NCI-H1436 treated with DMSO at 0.1 percent for 48 hours (cell line): ENCODE data around the gene APOL4.
A peak's percentile ranks its signal among the peaks of the same experiment; 100 is the strongest.
"Not testable (repeated sequence)": the region's sequence is repeated elsewhere in the genome, so short reads cannot be mapped to it uniquely, and the experiment has no call there.

ENCODE experiments used
- DNase-seq: peaks from one replicate; lab custom pipeline; 2025; lab: John Stamatoyannopoulos, UW

Gene APOL4

DNA sequence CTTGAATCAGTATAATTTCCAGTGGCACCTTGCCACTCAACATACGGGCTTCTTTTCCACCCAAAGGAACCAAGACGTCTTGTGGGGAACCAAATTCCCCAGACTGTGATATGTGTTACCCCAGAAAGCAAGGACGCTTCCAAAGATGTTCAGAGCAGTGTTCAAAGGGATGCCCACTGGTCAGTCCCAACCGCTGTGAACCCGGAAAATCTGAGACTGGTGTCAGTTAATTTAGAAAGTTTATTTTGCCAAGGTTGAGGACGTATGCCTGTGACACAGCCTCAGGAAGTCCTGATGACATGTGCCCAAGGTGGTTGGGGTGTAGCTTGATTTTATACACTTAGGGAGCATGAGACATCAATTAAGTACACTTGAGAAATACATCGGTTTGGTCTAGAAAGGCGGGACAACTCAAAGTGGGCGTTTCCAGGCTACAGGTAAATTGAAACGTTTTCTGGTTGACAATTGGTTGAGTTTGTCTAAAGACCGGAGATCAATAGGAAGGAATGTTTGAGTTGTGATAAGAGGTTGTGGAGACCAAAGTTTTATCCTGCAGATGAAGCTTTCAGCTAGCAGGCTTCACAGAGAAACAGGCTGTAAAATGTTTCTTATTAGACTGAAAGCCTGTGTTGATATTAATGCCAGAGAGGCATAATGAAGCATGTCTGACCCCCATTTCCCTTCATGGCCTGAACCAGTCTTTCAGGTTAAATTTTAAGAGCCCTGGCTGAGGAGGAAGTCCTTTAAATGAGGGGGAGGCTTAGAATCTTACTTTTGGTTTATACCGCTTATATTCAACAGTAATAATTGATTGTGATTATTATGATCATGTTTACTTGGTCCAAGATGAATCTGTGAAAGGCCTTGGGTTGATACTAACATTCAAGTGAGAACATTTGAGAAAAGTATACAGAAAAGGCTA, 47.8 kb downstream of the APOL4 start:
- no peak for DNase-seq

DNA sequence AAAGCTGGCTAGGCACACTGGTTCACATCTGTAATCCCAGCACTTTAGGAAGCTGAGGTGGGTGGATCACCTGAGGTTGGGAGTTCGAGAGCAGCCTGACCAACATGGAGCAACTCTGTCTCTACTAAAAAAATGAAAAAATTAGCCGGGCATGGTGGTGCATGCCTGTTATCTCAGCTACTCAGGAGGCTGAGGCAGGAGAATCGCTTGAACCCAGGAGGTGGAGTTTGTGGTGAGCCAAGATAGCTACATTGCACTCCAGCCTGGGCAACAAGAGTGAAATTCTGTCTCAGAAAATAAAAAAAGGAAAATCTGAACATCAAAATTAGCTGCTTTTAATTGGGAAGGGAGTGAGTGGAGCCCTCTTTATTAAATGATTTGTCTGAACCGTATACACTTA, 48.8 kb downstream of the APOL4 start:
- DNase-seq, result not testable (repeated sequence)

GRCh38 chr22:36152088-36152487, 49.5 kb downstream of the APOL4 start:
- DNase-seq, result no peak

- no peak for DNase-seq
Observed at GRCh38 chr22:36151006-36151595, 50.5 kb downstream of the APOL4 start.

- no peak for DNase-seq
Observed at GRCh38 chr22:36149441-36149840, 52.2 kb downstream of the APOL4 start.

DNA sequence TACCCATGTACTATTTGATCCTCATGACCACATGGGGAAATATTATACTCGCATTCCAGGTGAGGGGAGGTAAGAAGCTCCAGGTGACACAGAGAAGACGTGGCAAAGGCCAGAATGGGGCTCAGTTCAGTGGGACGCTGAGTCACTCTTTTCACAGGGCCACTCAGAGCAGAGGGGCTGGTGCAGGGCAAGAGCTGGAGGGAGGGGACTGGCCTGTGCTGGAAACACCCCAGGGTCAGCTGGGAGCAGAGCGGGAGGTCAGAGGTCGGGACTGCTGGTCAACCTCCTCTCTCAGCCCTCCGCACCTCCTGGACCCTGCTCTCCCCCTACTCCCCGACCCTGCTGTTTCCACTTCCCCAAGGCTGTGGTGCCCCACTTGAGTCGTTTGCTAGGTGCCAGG, 53.2 kb downstream of the APOL4 start:
- no peak for DNase-seq

DNA sequence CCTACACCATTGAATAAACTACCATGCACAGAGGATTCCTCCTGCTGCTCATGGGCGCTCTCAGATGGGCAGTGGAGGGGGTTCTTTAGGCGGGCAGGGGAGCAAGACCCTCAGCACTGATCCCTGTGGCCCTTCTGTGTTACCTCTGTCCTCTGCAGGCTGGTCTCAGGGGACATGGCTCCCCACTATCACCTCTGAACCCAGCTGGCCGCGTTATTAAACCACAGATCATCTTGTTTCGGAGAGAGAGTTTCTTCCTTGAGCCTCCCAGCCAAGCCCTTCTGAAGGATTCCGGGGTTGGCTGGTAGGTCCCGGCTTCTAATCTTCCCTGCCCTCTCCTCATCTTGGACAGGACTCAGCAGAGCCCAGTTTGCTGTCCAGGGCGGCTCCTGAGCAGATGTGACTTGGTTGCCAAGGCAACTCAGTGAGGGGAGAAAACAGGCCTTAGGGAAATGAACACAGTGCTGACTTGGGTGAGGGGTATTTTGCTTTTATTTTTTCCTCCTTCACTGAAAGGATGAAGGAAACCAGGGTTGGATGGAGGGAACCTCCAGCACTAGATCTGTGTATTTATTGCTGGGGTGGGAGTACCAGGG, 54.3 kb downstream of the APOL4 start:
- no peak for DNase-seq

DNA sequence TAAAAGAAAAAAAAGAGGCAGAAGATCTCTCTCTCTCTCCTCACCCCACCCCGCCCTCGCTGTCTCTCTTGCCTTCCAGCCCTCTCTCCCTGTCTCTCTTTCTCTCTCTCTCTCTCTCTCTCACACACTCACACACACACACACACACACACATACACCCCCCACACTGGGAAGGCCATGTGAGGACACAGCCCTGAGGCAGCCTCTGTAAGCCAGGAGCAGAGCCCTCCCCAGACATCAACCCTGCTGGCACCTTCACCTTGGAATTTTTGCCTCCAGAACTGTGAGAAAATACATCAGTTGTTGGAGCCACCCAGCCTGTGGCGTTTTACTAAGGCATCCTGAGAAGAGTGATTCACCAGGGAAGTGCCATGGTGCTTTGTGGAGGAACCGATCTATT, 55.7 kb downstream of the APOL4 start:
- no peak for DNase-seq

GRCh38 chr22:36144886-36145541, 56.6 kb downstream of the APOL4 start:
- peak; percentile 18 for DNase-seq

DNA sequence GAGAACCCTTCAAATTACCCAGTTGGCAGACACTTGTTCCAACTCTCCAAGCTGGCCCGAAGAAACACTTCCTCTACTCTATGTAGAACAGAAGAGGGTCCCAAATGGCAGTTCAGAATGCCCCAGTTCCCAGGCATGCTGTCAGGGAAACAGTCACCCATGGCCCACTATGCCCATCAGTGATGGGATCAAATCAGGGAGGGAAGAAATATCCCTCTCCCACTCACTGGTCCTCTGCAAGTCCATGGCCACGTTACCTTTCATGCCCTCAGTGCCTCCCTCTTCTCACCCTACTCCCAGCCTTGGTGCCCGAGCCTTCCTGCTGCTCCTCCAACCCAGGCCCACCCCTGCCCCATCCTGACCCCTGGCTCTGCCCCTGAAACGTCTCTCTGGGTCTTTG, 57.7 kb downstream of the APOL4 start:
- no peak for DNase-seq

DNA sequence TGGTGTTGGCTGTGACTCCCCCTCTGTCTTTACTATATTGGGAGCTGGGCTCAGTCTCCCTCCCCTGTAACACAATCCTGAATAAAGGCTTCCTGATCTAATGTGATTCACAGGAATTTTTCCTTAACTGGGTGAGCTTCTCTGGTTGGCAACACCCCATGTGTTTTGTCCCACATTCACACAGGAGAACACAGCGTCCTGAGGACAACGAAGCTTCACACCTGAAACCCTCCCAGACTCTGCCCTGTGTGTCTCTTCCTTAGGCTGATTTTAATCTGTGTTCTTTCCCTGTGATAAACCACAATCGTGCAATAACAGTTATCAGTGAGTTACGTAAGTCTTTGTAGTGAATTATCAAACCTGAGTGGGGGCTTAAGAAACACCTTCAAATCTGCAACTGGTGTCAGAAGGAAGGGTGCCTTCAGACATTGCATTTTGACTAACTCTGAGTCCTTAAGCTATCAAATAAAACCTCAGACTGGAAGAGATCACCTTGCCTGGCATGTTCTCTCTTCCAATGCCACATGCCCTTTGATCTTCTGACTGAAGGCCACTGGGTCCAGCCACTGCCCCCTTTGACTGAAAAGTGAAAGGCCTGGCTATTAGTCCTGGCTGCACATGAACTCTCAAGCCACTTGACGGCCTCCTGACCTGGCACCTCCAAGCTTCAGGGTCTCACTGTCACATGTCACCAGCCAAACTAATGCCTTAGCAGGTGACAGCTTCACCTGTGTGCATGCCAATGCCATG, 58.4 kb downstream of the APOL4 start:
- DNase-seq, result no peak

DNA sequence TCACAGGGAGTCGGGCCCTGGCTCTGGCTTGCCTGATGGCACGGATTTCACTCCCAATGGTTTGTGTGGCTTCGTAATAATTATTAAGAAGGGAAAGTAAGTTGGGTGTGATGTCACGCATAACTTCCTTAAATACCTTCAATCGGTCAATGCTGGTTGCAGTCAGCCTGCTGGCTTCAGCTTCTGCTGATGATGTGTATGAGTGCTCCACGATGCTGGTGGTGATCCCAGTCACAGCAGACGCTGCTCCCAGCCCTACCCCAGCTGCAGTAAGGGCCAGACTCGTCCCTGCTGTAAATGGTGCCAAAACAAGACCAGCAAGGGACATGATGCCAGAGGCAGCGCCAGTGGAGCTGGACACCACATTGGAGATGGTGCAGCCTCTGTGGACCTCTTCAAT, 60.1 kb downstream of the APOL4 start:
- no peak for DNase-seq
